GM19351 (cell line): ENCODE data around the gene ZNF496.
"Not testable (repeated sequence)": the region's sequence is repeated elsewhere in the genome, so short reads cannot be mapped to it uniquely, and the experiment has no call there.

Source experiments
- ATAC-seq: cut with Tn5 transposase; IDR thresholded peaks from one replicate; pipeline ENCODE4 v1.9.1; 2021; ENCODE audit warnings: mild to moderate bottlenecking, moderate library complexity; ENCODE audit not compliant: unreplicated experiment

The ZNF496 gene

DNA sequence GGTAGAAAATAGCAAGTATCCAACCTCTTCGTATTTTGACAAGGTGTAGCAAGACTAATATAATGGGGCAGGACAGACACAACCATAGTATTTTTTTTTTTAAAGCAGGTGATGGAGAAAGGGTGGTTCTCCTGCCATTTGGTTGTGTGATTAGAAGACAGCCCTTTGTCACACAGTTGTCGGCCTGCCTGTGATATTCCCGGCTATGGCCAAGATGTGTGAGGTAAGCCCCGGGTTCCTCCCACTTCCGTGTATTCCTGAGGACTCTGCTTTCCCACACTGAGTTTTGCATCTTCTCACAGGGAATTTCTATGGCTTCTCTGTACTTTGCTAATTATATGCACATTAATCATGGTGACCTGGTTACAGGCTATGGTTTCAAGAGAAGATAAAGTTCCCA is 35.9 kb downstream of the ZNF496 start:
- ATAC-seq, result no peak

GRCh38 chr1:247295274-247295684 is 36.4 kb downstream of the ZNF496 start:
- ATAC-seq, result no peak

DNA sequence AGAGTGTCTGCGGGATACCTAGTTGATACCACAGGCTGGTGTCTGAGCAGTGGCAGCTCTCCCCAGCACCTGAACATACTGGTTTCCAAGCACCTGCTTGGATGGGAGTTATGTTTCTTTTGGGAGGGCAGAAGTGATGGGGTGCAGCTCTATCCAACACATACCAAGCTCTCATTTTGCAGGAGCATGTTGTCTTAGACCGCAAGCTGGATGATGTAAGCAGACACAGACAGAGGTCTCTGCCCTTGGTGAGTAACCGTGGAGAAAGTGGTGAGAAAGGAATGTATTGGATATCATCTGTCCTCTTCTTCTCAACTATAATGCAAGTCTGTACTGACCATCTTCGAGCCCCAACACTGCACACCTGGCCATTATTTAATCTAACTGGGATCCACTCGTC is 37.4 kb downstream of the ZNF496 start:
- no peak for ATAC-seq

GRCh38 chr1:247293047-247293446 is 38.6 kb downstream of the ZNF496 start:
- no peak for ATAC-seq

DNA sequence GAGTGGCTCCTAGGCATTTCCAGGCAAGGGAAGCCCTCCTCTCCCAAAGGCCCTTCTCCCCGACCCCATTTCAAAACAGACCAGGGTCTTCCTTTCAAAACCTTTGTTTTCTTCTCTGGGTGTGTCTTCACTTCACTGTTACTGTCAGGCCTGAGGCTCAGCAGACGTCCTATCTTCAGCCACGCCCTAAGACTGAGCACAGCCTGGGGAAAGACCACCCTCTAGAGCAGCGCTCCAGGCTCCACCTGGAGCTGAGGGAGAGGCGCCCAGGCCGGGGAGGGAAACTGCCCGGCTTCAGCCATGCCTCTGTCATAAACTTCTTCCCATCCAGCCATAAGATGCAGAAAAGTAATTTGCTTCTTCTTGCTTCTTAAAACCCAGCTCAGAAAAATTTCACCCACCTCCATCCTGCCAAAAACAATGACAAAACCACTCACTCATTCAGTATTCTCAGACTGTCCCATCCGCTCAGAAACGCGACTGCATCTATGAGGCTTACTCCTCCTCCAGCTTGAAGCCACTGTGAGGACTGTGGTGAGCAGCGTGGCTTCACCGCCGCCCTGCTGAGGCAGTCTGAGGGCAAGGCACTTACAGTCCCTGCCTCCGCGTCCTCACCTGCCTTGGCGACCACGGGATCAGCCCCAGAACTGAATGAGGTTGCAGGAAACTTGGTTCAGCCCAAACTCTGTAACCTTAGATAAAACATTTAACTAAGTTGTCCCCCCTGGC is 39.7 kb downstream of the ZNF496 start:
- no peak for ATAC-seq

DNA sequence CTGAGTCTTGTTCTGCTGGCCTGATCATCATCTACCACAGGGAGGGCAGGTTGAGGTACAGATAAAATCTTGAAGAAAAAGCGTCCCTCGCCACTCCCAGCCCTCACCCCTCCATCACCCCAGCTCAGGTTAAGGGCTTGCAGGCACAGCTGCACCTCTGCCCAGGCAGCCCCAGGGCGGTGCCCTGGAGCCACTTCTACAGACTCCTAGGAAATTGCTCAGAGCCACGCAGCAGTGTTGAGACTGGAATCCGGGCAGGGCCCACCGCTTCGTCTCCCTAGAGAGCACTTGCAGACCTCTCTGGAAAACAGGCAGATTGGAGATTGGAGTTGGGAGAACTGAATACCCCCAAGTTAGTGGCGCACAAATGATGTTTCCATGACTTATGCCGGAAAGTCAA is 40.5 kb downstream of the ZNF496 start:
- ATAC-seq, result no peak

DNA sequence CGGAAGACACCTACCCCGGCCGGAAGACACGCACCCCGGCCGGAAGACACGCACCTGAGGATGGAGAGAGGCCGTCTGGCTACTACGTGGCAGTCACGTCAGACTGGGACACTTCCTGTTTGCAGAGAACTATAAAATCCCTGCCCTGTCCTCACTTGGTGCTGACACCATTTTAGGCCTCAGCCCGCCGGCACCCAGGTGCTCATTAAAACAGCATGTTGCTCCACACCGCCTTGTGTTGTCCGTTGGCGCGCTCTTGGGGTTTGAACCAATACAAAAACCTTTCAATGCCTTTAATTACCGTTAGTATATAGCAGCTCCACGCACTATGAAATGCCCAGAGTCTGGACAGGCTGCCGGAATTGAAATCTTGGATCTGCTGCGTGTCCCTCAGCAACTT is 41.1 kb downstream of the ZNF496 start:
- ATAC-seq, result no peak

GRCh38 chr1:247289274-247289892 is 42.3 kb downstream of the ZNF496 start:
- ATAC-seq, result not testable (repeated sequence)

DNA sequence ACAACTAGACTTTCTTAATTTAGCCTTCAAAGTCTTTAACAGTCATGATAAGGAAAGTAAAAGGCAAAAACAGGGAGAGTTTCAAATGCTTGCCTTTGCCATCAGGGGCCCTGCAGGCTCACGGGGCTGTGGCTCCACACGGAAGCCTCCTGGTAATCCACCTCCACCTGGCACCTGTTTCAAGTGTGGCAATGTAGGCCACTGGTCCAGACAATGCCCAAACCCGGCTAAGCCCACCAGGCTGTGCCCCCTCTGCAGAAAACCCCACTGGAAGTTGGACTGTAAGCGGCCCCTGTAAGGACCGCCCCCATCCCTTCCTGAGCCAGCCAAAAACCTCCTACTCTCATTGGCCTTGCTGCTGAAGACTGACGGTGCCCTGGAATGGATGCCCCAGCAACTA is 43.3 kb downstream of the ZNF496 start:
- ATAC-seq, result no peak

DNA sequence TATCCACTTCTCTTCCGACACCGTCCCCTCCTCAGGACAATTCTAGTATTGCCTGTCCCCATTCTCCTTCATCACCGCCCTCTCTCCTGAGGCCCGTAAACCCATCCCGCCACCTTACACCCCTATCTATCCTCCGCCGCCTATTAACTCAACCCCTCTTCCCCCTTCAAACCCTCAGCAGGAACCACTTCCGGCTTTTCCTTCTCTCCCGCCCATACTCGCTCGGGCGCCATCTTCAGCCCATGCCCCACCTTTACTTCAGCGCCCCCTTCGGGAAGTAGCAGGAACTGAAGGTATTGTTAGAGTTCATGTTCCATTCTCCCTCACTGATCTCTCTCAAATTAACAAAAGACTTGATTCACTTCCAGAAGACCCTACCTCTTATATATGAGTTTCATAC is 44.2 kb downstream of the ZNF496 start:
- ATAC-seq, result no peak

- ATAC-seq, result no peak
Measured at GRCh38 chr1:247286134-247286670, 45.5 kb downstream of the ZNF496 start.

GRCh38 chr1:247281001-247281574 is 50.6 kb downstream of the ZNF496 start:
- no peak for ATAC-seq

- ATAC-seq, result no peak
Measured at GRCh38 chr1:247277191-247277590, 54.5 kb downstream of the ZNF496 start.

- ATAC-seq, result no peak
Measured at GRCh38 chr1:247274605-247275256, 56.9 kb downstream of the ZNF496 start.

DNA sequence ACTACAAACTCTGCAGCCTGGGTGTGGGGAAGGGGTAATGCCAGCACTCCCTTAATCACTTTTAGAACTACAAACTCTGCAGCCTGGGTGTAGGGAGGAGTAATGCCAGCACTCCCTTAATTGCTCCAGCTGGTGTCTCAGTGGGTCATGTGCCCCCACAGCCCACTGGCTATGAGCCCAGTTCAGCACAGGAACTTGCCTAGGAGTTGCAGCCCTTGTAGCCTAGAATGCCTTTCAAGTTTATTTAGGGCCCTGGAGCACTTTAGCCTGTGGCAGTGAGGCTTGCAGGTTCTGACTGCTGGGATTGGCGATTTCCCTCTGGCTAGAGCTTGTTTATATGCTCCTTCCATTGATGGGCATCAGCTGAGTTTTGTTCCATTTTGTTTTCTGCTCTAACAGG is 58.7 kb downstream of the ZNF496 start:
- ATAC-seq, result no peak

- no peak for ATAC-seq
Measured at GRCh38 chr1:247270003-247270402, 61.7 kb downstream of the ZNF496 start.

- no peak for ATAC-seq
Measured at GRCh38 chr1:247269133-247269532, 62.5 kb downstream of the ZNF496 start.

DNA sequence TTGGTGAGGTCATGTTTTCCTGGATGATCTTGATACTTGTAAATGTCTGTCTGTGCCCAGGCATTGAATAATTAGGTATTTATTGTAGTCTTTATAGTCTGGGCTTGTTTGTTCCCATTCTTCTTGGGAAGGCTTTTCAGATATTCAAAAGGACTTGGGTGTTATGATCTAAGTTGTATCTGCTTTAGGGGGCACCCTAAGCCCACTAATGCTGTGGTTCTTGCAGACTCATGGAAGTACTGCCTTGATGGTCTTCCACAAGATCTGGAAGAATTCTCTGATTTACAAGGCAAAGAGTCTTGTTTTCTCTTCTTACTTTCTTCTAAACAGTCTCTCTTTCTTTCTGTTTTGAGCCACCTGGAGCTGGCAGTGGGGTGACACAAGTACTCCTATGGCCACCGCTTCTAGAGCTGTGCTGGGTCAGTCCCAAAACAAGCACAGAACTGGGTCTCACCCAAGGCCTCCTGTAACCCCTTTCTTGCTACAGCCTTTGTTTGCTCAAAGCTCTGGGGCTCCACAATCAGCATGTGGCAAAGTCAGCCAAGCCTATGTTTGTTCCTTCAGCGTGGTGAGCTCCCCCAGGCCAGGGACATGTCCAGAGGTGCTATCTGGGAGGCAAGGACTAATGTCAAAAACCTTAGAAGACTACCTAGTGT is 63.1 kb downstream of the ZNF496 start:
- ATAC-seq, result no peak

- no peak for ATAC-seq
Measured at GRCh38 chr1:247266053-247266452, 65.6 kb downstream of the ZNF496 start.

DNA sequence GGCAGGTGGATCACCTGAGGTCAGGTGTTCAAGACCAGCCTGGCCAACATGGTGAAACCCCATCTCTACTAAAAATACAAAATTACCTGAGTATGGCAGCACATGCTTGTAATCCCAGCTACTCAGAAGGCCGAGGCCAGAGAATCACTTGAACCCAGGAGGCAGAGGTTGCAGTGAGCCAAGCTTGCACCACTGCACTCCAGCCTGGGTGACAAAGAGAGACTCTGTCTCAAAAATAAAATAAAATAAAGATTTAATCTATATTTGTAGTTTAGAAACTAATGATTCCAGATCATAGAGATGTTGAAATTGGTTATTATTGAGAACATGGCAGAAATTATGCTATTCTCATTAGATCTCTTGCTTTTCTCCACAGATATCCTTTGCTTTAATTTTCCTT is 75.9 kb downstream of the ZNF496 start, which contains the start of gene VN1R5:
VN1R5 (plus strand) TSS at position 301 of the 400 bp plus-strand sequence.
- not testable (repeated sequence) for ATAC-seq

GRCh38 chr1:247247568-247247967 is 84.1 kb downstream of the ZNF496 start:
- ATAC-seq, result no peak
